Mammary epithelial cell (primary cell): ENCODE measurements around the gene LYRM4.

ENCODE experiments used
- EZH2 ChIP-seq: IDR thresholded peaks from 2 replicates; pipeline ENCODE4 v1.6.1; 2012; ENCODE audit warnings: low read length, inconsistent platforms, borderline replicate concordance
- TF ChIP-seq, protein P1 (sequence below), 2 donors: IDR thresholded peaks in 1 of 2; conservative IDR thresholded peaks in 1 of 2; 2 replicates each; pipeline ENCODE4 v1.5.1; 2011 to 2012; ENCODE audit warnings: inconsistent platforms in 2 of 2, low read length in 2 of 2, mild to moderate bottlenecking in 2 of 2, control low read depth in 1 of 2, low read depth in 1 of 2; ENCODE audit not compliant: insufficient read depth in 1 of 2; ENCODE audit errors: extremely low read depth in 1 of 2

DNA sequence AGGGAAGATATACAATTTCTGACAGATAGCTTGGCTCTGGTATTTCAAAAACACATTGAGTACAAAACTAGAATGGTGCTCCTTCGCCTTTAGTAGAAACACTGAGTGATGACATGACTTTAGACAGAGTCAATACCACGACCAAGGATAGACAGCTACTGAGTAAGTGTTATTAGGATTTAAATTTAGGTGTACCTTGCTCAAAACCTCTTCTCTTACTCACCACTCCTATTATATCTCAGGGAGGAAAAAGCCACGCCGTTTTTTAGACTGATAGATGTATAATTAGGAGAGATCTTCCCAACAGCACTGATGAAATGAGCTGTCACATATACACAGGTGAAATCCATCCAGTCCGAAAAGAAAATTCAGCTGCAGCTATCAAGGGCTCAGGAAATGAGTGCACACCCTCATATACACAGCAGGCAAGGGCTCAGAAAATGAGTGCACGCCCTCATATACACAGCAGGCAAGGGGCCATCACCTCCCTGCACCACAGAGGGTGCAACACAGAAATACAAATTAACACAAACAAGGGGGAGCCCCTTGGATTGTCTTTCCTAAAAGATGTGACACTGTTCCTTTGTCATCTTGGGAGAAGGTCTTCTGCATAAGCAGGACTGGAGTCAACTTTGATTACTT, 53.7 kb downstream of the LYRM4 start:
- TF ChIP-seq, protein P1, sequence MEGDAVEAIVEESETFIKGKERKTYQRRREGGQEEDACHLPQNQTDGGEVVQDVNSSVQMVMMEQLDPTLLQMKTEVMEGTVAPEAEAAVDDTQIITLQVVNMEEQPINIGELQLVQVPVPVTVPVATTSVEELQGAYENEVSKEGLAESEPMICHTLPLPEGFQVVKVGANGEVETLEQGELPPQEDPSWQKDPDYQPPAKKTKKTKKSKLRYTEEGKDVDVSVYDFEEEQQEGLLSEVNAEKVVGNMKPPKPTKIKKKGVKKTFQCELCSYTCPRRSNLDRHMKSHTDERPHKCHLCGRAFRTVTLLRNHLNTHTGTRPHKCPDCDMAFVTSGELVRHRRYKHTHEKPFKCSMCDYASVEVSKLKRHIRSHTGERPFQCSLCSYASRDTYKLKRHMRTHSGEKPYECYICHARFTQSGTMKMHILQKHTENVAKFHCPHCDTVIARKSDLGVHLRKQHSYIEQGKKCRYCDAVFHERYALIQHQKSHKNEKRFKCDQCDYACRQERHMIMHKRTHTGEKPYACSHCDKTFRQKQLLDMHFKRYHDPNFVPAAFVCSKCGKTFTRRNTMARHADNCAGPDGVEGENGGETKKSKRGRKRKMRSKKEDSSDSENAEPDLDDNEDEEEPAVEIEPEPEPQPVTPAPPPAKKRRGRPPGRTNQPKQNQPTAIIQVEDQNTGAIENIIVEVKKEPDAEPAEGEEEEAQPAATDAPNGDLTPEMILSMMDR (conservative IDR thresholded peaks at IDR 0.05 in 1 of 2, IDR thresholded peaks at IDR 0.05 in 1 of 2; ENCODE audit: extremely low read depth in 1 of 2, insufficient read depth in 1 of 2, low read depth in 1 of 2, low read length in 2 of 2), result no peak
- no peak for TF ChIP-seq EZH2
